T-helper 1 cell treated with Interleukin-12 subunit alpha and Interleukin-12 subunit beta and Interleukin-4 antibody, amounts not matched to agents 30 ng/mL and 1 ng/mL, for 36 hours (primary cell): ENCODE data around the gene CD300LD. TPM values are rescaled to one million over a fixed set of nuclear protein-coding genes. Genes with fewer than 3 reads are reported as not detected.

ENCODE experiments used
- intact Hi-C: fragments of 100-400 bp; cut with micrococcal nuclease; formaldehyde crosslinking; loops from one replicate; pipeline ENCODE4 v1.15.1; 2024
- total RNA-seq: library from RNA; stranded (reverse); gene quantifications from 2 replicates; pipeline ENCODE4 v1.2.3, GENCODE V29; 2022

CD300LD gene
- total RNA-seq, 1 donor from 2014 or later = not detected

DNA sequence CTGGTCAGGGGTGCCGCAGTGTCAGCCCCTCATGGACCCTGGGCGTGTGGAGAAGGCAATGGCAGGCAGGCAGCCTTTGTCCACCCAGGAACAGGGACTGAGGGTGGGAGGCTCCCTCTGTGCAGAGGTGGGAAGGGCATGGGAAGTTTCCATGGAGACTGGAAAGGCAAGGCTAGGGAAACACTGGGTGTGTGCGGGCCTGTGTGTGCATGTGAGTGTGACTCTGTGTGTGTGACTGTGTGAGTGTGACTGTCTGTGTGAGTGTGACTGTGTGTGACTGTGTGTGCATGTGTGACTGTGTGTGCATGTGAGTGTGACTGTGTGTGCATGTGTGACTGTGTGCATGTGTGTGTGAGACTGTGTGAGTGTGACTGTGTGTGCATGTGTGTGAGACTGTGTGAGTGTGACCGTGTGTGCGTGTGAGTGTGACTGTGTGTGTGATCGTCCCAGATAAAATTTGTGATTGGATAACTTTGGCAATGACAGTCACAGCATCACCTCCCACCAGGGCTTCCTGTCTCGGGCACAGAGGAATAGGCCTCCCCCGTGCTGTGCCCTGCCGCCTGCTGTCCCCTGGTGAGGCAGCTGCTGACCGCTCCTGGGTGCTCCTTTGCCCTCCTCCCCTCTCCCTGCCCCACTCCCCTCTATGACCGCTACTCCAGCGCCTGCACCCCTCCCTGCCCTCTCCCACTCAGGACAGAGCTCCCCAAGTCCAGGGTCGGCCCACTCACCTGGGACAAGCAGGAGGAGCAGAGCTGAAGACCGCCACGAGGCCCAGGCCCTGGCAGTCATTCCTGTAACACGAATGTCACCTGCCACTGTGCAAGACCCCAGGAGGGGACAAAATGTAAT, 46.9 kb downstream of the CD300LD start:
- intact Hi-C loops = no loop called here

DNA sequence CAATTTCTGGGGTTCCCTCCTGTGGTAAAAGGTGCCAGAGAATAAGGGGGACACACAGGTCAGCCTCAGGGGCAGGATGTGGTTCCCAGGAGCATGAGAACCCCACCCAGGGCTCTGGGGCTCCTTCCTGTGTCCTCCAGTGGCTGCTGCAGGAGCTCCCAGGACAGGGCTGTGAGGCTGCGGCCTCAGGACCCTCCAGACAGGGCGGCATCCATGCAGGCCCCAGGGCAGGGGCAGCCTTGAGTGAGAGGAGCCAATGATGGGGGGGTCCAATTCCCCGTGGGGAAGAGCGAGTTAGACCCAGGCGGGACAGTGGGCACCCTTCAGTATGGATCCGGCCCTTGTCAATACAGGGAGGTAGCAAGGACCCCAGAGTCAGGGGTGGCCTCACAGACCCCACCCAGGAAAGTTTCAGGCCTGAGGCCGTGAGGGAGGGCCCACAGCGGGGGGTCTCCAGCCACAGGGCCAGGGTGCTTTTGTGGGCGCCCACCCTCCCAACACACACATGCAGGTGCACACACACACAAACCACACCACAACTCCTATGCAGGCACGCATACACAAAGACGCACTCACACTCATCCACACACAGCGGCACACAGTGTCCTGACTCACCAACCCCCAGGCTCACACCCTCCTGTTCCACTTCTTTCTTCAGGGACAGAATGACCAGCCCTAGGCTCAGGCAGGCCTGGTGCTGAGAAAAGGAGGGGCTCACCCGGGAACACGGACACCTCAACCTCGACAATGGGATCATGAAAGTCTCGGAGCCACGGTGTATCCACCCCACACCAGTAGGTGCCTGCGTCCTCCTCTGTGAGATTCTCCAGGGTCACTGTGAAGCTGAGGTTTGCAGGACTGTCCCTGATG, 48.0 kb downstream of the CD300LD start:
- intact Hi-C loops = no loop called here

DNA sequence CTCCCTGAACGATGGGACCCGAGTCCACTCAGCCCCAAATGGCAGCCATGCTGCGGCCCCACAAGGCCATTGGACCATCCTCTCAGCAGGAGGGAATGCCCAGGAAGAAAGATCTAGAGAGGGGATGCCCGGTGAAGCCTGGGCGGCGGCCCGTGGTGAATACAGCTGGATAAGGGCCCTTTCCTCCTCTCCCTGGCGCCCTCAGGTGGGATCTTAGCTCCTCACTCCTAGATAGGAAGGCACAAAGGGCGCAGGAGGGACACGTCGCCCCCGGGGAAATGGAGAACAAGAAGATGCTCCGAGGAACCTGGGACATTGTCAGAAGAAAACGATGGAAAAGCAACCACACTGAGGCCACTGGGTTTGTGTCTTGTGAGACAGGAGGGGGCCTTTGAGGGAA, 48.7 kb downstream of the CD300LD start:
- intact Hi-C loops = no loop called here

DNA sequence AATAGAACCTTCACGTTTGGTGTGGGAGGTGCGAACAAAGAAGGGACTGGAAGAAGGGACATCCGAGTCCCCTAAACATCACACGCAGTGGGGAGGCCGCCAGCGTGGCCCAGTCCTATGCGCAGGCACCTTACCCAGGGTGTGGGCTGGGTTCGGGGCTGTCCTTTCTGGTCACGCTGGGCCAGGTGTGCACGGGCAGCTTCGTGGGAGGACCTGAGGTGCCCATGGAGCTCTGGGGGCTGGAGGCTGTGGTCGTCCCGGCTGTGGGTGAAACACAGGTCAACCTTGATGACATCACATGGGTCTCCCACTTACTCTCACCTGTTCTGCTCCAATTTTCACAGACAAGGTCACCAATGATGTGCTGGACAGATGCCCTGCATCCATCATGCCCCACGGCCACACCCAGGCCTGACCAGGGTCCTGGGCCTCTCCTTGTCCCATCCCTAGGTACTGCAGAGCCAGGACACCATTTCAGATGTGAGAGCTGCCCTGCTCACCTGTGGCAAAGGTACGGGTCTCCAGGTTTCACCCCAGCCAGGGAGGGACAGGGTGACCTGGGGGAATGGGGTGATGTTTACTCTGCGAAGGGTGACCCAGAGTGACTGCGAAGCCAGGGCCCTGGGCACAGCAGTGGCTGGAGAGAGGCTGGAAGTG, 49.2 kb downstream of the CD300LD start:
- intact Hi-C loops = no loop called here

DNA sequence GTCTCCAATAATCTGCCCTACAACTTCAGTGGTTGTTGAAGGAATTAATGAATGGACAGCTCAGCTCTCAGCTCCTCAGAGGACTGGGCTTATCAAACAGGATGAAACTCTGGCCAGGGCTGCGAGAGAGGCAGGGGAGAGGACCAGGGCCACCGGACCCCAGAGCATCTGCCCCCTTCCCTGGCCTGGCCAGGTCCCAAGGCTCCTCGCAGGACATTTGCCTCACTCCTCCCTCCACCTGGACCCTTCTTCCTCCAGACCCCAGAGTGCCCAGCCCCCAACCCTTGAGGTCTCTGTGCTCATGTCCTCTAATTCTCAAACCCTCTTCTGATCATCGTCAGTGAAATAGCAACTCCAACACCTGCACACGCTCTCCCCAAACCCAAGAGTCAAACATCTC, 49.9 kb downstream of the CD300LD start:
- intact Hi-C loops = no loop called here

DNA sequence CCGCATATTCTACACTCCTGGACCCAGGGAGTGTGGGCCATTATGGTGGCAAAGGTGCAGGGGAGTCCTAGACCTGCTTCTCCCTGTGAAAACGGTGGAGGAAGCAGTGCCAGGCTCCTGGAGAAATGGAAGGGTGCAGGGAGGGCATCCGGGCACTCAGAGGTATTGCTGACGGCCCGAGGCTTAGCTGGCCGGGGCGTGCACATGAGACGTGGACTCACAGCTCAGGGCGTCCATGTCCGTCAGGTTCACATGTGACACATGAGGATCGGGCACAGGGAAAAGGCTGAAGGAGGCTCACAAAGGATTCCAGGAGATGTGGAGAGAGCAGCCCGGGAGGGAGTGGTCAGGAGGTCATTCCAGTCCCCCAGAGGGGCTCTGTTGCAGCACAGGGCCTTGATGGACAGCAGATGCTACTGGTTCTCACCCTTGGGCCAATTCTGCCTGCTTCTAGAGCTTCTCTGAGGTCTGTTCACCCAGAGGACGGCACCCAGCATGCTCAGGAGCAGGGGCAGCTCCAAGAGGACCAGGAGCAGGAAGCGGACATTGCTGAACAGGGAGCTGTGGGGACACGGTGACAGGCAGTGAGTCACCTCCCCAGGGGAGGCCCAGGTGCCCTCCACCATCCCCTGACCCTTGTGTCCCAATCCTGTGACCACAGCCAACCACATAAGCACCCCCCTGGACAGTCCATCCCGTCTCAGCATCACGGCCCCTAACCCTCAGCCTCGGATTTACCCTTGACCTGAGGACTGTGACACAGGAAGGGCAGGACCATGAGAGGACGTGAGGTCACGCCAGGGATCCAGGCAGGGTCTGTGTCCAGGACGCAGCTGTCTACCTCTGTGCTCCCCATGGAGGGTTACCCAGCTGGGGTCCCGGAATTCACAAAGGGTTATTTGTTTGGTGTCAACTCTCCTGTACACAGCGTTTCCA, 50.6 kb downstream of the CD300LD start:
- intact Hi-C loops = no loop called here

DNA sequence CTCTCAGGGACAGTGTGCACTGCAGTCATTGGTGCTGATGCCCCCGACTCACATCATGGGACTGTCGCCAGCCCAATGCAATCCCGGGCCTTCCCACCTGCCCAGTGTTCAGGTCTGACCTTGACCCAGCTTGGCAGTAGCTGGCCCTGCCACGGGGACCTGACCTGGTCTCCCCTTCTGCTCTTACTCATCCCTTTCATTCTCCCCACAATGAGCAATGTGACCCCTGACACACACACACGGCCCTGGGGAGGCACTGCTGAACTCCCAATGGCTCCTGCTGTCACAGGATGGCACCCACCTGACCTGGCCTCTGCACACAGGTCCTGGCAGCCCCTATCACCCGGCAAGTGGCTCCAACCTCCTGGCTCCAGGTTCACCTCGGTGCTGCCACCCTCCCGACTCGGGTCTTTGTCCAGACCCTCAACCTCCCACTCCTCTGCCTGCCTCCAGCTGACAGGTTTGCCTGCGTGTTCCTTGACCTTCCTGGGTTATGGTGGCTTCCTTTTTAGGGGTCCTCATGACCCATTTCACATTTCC, 52.7 kb downstream of the CD300LD start:
- intact Hi-C loops = no loop called here

DNA sequence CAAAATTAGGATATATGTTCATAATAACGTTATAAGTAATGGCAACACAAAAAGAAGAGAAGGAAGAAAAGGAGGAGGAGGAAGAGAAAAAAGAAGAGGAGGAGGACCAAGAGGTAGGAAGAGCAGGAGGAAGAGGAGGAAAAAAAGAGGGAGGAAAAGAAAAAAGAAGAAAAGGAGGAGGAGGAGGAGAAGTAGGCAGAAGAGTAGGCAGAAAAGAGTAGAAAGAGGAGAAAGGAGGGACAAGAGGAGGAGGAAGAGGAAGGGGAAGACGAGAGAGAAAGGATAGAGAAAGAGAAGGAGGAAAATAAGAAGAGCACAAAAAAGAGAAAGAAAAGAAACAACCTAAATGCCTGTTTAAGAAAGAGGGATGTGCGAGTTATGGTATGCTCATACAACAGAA, 55.2 kb downstream of the CD300LD start:
- intact Hi-C loops = no loop called here

DNA sequence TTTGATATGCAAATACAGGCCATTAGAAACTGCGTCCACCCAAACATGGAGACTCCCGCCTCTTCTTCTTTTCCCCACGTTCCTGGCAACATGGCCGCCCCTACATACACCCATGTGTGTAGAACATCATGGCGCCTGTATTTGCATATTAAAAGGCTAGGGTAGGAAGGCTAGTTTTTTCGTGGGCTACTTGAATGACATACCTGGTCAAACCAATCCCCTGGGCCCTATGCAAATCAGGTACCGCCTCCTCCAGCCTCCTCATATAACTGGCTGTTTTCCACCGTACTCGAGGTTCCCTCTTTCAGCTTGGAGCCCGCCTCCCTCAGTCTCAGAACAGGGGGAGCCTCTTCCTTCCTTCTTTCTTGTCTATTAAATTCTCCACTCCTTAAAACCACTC, 60.0 kb downstream of the CD300LD start:
- intact Hi-C loops = no loop called here

DNA sequence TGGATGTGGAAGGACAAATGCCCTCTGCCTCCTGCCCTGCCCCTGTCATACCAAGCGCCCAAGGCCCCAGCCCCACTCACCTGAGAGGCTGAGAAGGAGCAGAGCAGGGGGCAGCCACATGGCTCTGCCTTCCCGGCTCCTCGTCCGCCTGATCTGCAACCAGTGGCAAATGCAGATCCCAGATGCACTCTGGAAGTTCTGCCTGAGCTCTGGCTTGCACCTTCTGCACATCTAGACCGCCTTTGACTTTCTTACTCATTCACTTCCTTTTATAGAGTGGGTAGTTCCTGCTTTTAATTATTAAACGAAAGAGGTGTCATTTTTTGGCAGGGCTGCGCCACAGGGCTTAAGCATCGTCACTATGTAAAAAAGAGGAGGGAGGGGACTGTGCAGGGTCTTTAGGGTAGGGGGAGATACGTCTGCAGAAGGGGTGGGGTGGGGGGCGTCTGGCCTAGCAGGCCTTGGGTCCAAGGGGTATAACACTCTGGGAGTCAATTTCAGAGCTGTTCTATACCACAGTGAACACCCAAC, 60.8 kb downstream of the CD300LD start, which contains the start of gene CD300LB:
Gene CD300LB, minus strand, starts transcription at position 245 of the 531 bp plus-strand sequence. Its CDS starts 125 bp downstream, at position 120.
- intact Hi-C loops = no loop called here

DNA sequence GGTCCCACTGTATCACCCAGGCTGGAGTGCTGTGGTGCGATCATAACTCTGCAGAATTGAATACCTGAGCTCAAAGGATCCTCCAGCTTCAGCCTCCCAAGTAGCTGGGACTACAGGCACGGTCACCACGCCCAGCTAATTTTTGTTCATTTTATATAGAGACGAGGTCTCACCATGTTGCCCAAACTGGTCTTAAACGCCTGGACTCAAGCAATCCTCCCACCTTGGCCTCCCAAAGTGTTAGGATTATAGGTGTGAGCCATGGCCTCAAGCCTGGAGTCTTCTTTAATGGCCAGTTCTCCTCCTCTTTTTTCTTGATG, 61.3 kb downstream of the CD300LD start:
- intact Hi-C loops = no loop called here

Other genes with a start within 250 kb of the CD300LD start
- gene BTBD17, start 230.4 kb downstream of the CD300LD start, total RNA-seq = not detected in 2 replicates
- gene GPR142, start 224.8 kb downstream of the CD300LD start, total RNA-seq = not detected in 2 replicates
- gene GPRC5C, start 160.2 kb downstream of the CD300LD start, total RNA-seq = 0.20 and 0.37 TPM in 2 replicates
- gene CD300A, start 125.6 kb downstream of the CD300LD start, total RNA-seq = 49.6 and 50.3 TPM in 2 replicates
- not detected in 2 replicates for gene CD300LB, start 60.8 kb downstream of the CD300LD start, total RNA-seq
- 0.80 and 1.3 TPM in 2 replicates for gene CD300C, start 46.2 kb downstream of the CD300LD start, total RNA-seq
- gene CD300H, start 24.8 kb downstream of the CD300LD start, total RNA-seq = not detected in 2 replicates
- gene CD300E, start 31.5 kb upstream of the CD300LD start, total RNA-seq = not detected in 2 replicates
- gene CD300LF, start 120.6 kb upstream of the CD300LD start, total RNA-seq = not detected in 2 replicates
- gene RAB37, start 145.0 kb upstream of the CD300LD start, total RNA-seq = 50.4 and 56.8 TPM in 2 replicates
- 308 TPM in 2 replicates for gene NHERF1, start 156.3 kb upstream of the CD300LD start, total RNA-seq
- gene NAT9, start 184.1 kb upstream of the CD300LD start, total RNA-seq = 37.4 and 40.9 TPM in 2 replicates